Parathyroid adenoma (tissue), 2 donors: ENCODE measurements around the gene NR4A3.

ENCODE experiments used
- H2AFZ ChIP-seq: fragments of 300-600 bp; sonication (generic); one replicate; pipeline ENCODE4 v1.7.0; 2017; ENCODE audit warnings: antibody characterized with exemption, mild to moderate bottlenecking
- H3K27ac ChIP-seq: fragments of 300-600 bp; sonication (generic); one replicate; pipeline ENCODE4 v1.7.0; 2017
- H3K27me3 ChIP-seq: fragments of 300-600 bp; sonication (generic); one replicate; pipeline ENCODE4 v1.7.0; 2017; ENCODE audit warnings: low read length; ENCODE audit not compliant: control insufficient read depth, insufficient read depth
- H3K36me3 ChIP-seq: fragments of 300-600 bp; sonication (generic); one replicate; pipeline ENCODE4 v1.7.0; 2017; ENCODE audit warnings: low read length; ENCODE audit not compliant: control insufficient read depth, insufficient read depth
- H3K4me1 ChIP-seq: fragments of 300-600 bp; sonication (generic); one replicate; pipeline ENCODE4 v1.7.0; 2017; ENCODE audit warnings: control low read depth
- H3K4me2 ChIP-seq: fragments of 300-600 bp; sonication (generic); one replicate; pipeline ENCODE4 v1.7.0; 2017; ENCODE audit warnings: low read length
- H3K4me3 ChIP-seq: fragments of 300-600 bp; sonication (generic); one replicate; pipeline ENCODE4 v1.7.0; 2017; ENCODE audit warnings: low read depth, low read length
- H3K79me2 ChIP-seq: fragments of 300-600 bp; sonication (generic); one replicate; pipeline ENCODE4 v1.7.0; 2017; ENCODE audit warnings: control low read depth
- H3K9ac ChIP-seq: fragments of 300-600 bp; sonication (generic); one replicate; pipeline ENCODE4 v1.7.0; 2017; ENCODE audit warnings: mild to moderate bottlenecking
- H3K9me3 ChIP-seq: fragments of 300-600 bp; sonication (generic); one replicate; pipeline ENCODE4 v1.7.0; 2017; ENCODE audit warnings: low read length; ENCODE audit not compliant: control insufficient read depth
- CTCF ChIP-seq: fragments of 300-600 bp; sonication (generic); IDR thresholded peaks from one replicate; pipeline ENCODE4 v1.7.0; 2017; ENCODE audit warnings: antibody characterized with exemption, mild to moderate bottlenecking
- donor health status: primary hyperparathyroidism.

Gene NR4A3

GRCh38 chr9:99859243-99859980 is 37.7 kb downstream of the NR4A3 start:
- Histone ChIP-seq H3K79me2 (no peaks in the 10 kb centered on the region), H3K4me3 (no peak overlapping the region), H3K27me3 (no peaks in the 10 kb centered on the region), H3K27ac (no peak overlapping the region), H3K36me3 (no peaks in the 10 kb centered on the region), H3K4me2 (no peak overlapping the region), H2AFZ (no peak overlapping the region), H3K4me1 (no peaks in the 10 kb centered on the region), H3K9me3 (no peaks in the 10 kb centered on the region), H3K9ac (no peak overlapping the region)
- TF ChIP-seq CTCF: no peak

- H3K9me3 ChIP-seq: no peaks in the 10 kb centered on the region
Measured at GRCh38 chr9:99860266-99860665, 38.6 kb downstream of the NR4A3 start.

GRCh38 chr9:99863955-99864354 is 42.3 kb downstream of the NR4A3 start:
- H3K9ac ChIP-seq: no peak overlapping the region
- H3K36me3 ChIP-seq: no peaks in the 10 kb centered on the region
- no peak overlapping the region for H3K4me3 ChIP-seq
- H3K79me2 ChIP-seq: no peaks in the 10 kb centered on the region
- H3K4me2 ChIP-seq: no peak overlapping the region
- no peaks in the 10 kb centered on the region for H3K9me3 ChIP-seq
- TF ChIP-seq CTCF: no peak
- no peak overlapping the region for H3K27ac ChIP-seq
- no peaks in the 10 kb centered on the region for H3K27me3 ChIP-seq
- no peaks in the 10 kb centered on the region for H3K4me1 ChIP-seq
- H2AFZ ChIP-seq: no peak overlapping the region

More at GRCh38 chr9:99860266-99860665, 38.6 kb downstream of the NR4A3 start:
- Histone ChIP-seq H2AFZ (no peak overlapping the region), H3K36me3 (no peaks in the 10 kb centered on the region), H3K9ac (no peak overlapping the region), H3K4me1 (no peaks in the 10 kb centered on the region), H3K79me2 (no peaks in the 10 kb centered on the region), H3K4me3 (no peak overlapping the region), H3K27me3 (no peaks in the 10 kb centered on the region), H3K27ac (no peak overlapping the region), H3K4me2 (no peak overlapping the region)
- no peak for TF ChIP-seq CTCF

GRCh38 chr9:99866398-99866797 is 44.7 kb downstream of the NR4A3 start:
- no peak overlapping the region for H3K9ac ChIP-seq
- H3K79me2 ChIP-seq: no peaks in the 10 kb centered on the region
- no peaks in the 10 kb centered on the region for H3K36me3 ChIP-seq
- TF ChIP-seq CTCF: no peak
- H3K4me2 ChIP-seq: no peak overlapping the region
- H3K27me3 ChIP-seq: no peaks in the 10 kb centered on the region
- no peak overlapping the region for H2AFZ ChIP-seq
- H3K4me3 ChIP-seq: no peak overlapping the region
- no peaks in the 10 kb centered on the region for H3K4me1 ChIP-seq
- no peaks in the 10 kb centered on the region for H3K9me3 ChIP-seq
- H3K27ac ChIP-seq: no peak overlapping the region

GRCh38 chr9:99867536-99867935 is 45.9 kb downstream of the NR4A3 start:
- H3K27me3 ChIP-seq: no peaks in the 10 kb centered on the region
- TF ChIP-seq CTCF: no peak

More at GRCh38 chr9:99867536-99867935, 45.9 kb downstream of the NR4A3 start:
- Histone ChIP-seq H2AFZ (no peak overlapping the region), H3K4me3 (no peak overlapping the region), H3K9ac (no peak overlapping the region), H3K79me2 (no peaks in the 10 kb centered on the region), H3K27ac (no peak overlapping the region), H3K4me2 (no peak overlapping the region), H3K4me1 (no peaks in the 10 kb centered on the region), H3K9me3 (no peaks in the 10 kb centered on the region), H3K36me3 (no peaks in the 10 kb centered on the region)
